HG03354 (cell line): ENCODE results near the gene BCAS3.

Source experiments
- ATAC-seq: cut with Tn5 transposase; IDR thresholded peaks from one replicate; pipeline ENCODE4 v1.9.1; 2021; ENCODE audit warnings: mild to moderate bottlenecking; ENCODE audit not compliant: unreplicated experiment, poor library complexity, severe bottlenecking

BCAS3 gene

GRCh38 chr17:60677308-60678117, at the start of gene BCAS3:
TSS of gene BCAS3 (plus strand) at chr17:60677851.
- peak; percentile 97 for ATAC-seq

- no peak for ATAC-seq
Measured at GRCh38 chr17:60628252-60628889, 49.3 kb upstream of the BCAS3 start.

GRCh38 chr17:60629120-60629519, 48.5 kb upstream of the BCAS3 start:
- ATAC-seq, result no peak

GRCh38 chr17:60630352-60630751, 47.3 kb upstream of the BCAS3 start:
- ATAC-seq, result no peak

DNA sequence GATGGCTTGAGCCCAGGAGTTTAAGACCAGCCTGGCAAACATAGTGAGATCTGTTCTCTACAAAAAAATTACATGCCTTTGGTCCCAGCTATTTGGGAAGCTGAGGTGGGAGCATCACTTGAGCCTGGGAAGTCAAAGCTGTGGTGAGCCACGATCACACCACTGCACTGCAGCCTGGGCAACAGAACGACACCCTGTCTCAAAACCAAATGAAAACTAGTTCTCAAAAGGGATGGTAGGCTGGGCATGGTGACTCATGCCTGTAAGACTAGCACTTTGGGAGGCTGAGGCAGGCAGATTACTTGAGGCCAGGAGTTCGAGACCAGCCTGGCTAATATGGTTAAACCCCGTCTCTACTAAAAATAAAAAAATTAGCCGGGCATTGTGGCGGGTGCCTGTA, 46.5 kb upstream of the BCAS3 start:
- no peak for ATAC-seq

- ATAC-seq, result no peak
Measured at GRCh38 chr17:60637683-60638082, 40.0 kb upstream of the BCAS3 start.

DNA sequence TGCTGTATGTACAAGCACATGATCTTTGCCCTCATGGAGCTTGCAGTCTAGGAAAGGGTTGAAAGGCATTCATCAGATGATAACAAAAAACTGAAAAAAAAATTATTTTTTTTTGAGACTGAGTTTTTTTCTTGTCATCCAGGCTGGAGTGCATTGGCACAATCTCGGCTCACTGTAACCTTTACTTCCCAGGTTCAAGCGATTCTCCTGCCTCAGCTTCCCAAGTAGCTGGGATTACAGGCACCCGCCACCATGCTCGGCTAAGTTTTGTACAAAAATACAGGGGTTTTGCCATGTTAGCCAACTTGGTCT, 38.7 kb upstream of the BCAS3 start:
- no peak for ATAC-seq

DNA sequence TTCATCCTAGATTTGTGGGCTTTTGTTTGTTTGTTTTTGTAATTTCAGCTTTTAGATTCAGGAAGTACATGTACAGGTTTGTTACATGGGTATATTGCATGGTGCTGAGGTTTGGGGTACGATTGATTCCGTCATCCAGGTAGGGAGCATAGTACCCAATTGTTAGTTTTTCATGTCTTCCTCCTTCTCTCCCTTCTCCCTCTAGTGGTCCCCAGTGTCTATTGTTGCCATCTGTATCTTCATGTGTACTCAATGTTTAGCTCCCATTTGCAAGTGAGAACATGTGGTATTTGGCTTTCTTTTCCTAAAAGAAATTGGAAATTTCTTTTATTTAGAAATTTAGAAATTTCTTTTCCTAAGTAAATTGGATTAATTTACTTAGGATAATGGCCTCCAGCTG, 37.1 kb upstream of the BCAS3 start:
- no peak for ATAC-seq

DNA sequence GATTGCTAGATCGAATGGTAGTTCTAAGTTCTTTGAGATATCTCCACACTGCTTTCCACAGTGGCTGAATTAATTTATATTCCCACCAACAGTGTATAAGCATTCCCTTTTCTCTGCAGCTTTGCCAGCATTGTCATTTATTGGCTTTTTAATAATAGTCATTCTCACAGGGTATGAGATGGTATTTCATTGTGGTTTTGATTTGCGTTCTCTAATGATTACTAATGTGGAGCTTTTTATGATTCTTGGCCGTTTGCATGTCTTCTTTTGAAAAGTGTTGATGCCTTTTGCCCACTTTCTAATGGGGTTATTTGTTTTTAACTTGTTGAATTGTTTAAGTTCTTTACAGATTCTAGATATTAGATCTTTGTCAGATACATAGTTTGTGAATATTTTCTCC, 36.5 kb upstream of the BCAS3 start:
- no peak for ATAC-seq

GRCh38 chr17:60641810-60642220, 35.8 kb upstream of the BCAS3 start:
- ATAC-seq, result no peak

DNA sequence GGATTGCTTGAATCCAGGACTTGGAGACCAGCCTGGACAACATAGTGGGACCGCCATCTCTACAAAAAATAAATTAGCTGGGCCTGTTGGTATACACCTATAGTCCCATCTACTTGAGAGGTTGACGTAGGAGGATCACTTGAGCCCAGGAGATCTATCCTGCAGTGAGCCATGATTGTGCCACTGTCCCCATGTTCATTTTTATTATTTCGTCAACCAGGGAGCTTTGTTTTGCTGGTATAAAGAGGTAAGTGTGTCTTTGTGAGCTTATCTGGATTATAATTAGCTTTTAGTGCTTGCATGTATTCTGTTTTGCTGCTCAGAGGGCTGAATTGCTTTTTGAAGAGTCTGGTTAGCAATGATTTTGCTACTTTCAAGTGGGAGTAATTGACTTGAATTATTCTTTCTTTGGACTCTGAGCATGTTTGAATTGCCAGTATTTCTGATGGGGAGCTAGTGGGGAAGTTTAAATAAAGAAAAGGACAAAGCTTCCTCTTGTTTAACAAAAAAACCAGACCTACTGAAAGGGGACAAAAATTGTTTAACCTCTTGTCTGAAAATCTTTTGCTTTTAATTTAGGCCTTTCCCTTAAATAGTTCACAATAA, 31.6 kb upstream of the BCAS3 start:
- ATAC-seq, result no peak

DNA sequence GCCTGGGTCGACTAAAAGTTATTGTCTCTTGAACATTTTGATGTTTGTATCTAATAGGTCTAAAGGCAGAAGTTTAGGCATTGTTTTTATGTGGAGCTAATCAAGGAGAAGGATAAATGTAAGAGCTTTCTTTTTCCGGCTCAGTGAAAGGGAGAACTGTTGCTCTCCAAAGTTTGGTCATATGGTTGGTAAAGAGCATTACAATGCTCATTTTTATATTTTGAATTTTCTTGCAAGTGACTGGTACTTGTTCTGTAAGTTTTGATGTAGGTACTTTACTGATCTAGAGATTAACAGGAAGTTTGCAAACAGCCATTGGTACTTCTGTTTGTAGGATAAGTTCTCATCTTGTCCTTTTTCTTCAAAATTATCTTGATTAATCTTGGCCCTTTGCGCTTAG, 30.9 kb upstream of the BCAS3 start:
- ATAC-seq, result no peak

DNA sequence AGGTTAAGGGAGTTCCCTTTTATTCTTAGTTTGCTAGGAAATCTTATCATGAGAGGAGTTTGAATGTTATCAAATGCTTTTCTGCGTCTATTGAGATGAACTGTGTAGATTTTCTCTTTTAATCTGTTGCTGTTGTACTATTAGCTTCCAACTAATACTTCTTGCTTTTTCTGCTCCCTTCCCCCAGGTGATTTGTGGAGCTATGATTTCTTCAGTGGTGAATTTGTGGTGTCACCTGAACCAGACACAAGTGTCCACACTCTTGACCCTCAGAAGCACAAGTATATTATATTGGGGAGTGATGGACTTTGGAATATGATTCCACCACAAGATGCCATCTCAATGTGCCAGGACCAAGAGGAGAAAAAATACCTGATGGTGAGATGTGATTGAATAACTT, 29.9 kb upstream of the BCAS3 start:
- ATAC-seq, result no peak

DNA sequence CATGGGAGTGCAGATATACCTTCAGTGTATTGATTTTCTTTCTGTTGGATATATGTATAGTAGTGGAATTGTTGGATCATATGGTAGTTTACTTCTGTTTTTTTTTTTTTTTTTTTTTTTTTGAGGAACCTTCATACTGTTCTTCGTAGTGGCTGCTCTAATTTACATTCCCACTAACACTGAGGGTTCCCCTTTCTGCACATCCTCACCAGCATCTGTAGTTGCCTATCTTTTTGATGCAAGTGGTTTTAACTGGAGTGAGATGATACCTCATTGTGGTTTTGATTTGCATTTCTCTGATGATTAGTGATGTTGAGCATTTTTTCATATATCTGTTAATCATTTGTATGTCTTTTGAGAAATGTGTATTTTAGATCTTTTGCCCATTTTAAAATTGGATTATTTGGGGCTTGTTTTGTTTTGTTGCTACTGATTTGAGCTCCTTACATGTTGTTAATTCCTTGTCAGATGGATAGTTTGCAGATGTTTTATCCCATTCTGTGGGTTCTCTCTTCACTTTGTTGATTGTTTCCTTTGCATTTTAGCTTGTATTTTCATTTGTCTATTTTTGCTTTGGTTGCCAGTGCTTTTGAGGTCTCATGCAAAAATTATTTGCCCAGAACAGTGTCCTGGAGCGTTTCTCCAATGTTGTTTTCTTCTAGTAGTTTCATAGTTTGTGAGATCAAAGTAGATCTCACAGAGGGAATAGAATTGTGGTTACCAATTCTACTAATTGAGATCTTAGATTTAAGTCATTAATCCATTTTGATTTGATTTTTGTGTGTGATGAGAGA, 25.0 kb upstream of the BCAS3 start:
- ATAC-seq, result peak; percentile 88

DNA sequence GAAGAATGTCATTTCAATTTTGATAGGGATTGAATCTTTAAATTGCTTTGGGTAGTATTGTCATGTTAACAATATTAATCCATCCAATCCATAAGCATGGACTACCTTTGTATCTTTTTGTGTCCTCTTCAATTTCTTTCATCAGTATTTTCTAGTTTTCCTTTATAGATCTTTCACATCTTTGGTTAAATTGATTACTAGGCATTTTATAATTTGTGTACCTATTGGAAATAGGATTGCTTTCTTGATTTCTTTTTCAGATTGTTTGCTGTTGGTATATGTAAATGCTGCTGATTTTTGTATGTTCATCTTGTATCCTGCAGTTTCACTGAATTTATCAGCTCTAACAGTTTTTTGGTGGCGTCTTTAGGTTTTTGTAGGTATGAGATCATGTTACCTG, 24.1 kb upstream of the BCAS3 start:
- ATAC-seq, result no peak

GRCh38 chr17:60656499-60656898, 21.2 kb upstream of the BCAS3 start:
- no peak for ATAC-seq

DNA sequence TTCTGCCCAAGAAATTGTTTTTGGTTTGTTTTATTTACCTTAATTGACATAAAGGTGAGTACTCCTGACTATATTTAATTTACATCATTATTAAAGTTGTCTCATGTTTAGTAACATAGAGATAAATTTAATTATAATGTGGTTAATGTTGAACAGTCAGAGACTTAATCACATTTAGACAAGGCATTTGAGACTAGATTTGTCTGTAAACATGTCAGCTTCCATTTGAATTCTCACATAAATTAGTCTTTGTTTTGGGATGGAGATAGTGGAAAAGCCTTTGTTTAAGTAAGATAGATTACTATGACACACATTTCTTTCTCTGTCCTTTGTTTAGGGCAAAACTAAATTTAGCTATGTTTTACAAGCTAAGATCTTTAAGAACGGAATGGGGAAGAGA, 18.5 kb upstream of the BCAS3 start:
- ATAC-seq, result no peak

GRCh38 chr17:60661489-60661888, 16.2 kb upstream of the BCAS3 start:
- no peak for ATAC-seq

DNA sequence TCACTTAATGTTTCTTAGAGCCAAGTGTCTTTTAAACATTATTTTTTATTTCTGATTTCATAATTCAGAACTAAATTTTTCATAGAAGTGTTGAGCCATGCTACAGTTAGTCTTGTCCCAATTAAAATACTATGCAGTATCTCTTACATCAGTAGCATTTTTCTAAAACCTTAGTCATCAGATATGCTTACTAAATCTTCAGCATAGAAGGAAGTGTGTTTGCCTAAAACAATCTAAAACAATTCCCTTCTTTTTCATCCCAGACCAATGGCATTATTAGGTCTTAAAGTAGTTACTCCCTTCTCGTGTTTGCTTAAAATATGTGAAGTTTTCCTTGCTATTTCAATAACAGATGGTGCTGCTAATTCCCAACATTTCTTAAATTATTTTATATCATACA, 13.6 kb upstream of the BCAS3 start:
- no peak for ATAC-seq

- no peak for ATAC-seq
Measured at GRCh38 chr17:60665602-60666001, 12.0 kb upstream of the BCAS3 start.
